IMR-90 (cell line): ENCODE measurements around the gene LHFPL3. TPM values are rescaled to one million over a fixed set of nuclear protein-coding genes. Genes with fewer than 3 reads are reported as not detected.

ENCODE experiments used
- ATAC-seq: fragments of 200-7000 bp; cut with Tn5 transposase; 2 replicates; pipeline ENCODE4 v1.9.1; 2020; ENCODE audit warnings: low read depth, mild to moderate bottlenecking, moderate library complexity
- BruUV-seq: library from RNA; stranded (reverse); fragments of 400-500 nt; replicated peaks from 2 replicates; lab custom pipeline; 2021; lab: Mats Ljungman, UMichigan
- CTCF ChIA-PET: fragments of 300-600 bp; formaldehyde crosslinking; extraction: SDS; loops from one replicate; lab custom pipeline; 2021; ENCODE audit warnings: antibody characterized with exemption; lab: Yijun Ruan, JAX
- POLR2A ChIA-PET: fragments of 300-600 bp; sonication (Branson Sonifier 250); formaldehyde crosslinking; loops from one replicate; lab custom pipeline; 2022; ENCODE audit warnings: antibody characterized with exemption; ENCODE audit not compliant: unreplicated experiment; lab: Charles Lee
- DNase-seq: peaks from one replicate; pipeline ENCODE4 v3.0.0; 2013
- H2AFZ ChIP-seq: replicated peaks from 2 replicates; pipeline ENCODE3; 2013; ENCODE audit warnings: low read length, mild to moderate bottlenecking; ENCODE audit not compliant: poor library complexity
- H2AK5ac ChIP-seq: 2 replicates; pipeline ENCODE4 v1.6.1; 2013; ENCODE audit warnings: low read depth, low read length, inconsistent platforms
- H2AK9ac ChIP-seq: replicated peaks from 2 replicates; pipeline ENCODE3; 2013; ENCODE audit warnings: mild to moderate bottlenecking, low read depth, low read length, moderate library complexity; ENCODE audit not compliant: poor library complexity
- H2BK120ac ChIP-seq: 2 replicates; pipeline ENCODE4 v1.6.1; 2013; ENCODE audit warnings: low read depth, low read length, inconsistent platforms
- H2BK15ac ChIP-seq: 3 replicates; pipeline ENCODE4 v1.6.1; 2013; ENCODE audit warnings: low read depth, low read length, inconsistent platforms
- H2BK20ac ChIP-seq: 2 replicates; pipeline ENCODE4 v1.6.1; 2013; ENCODE audit warnings: low read depth, mild to moderate bottlenecking, inconsistent platforms, low read length, moderate library complexity
- H2BK5ac ChIP-seq: 2 replicates; pipeline ENCODE4 v1.6.1; 2013; ENCODE audit warnings: mild to moderate bottlenecking, low read depth, low read length, inconsistent platforms; ENCODE audit not compliant: poor library complexity, severe bottlenecking
- H3K14ac ChIP-seq: replicated peaks from 2 replicates; pipeline ENCODE4 v1.6.1; 2013; ENCODE audit warnings: low read depth, low read length, inconsistent platforms
- H3K18ac ChIP-seq: 2 replicates; pipeline ENCODE4 v1.6.1; 2013; ENCODE audit warnings: low read depth, low read length, control low read depth
- H3K23ac ChIP-seq: 2 replicates; pipeline ENCODE4 v1.6.1; 2013; ENCODE audit warnings: low read depth, low read length, inconsistent platforms
- H3K27ac ChIP-seq: 2 replicates; pipeline ENCODE4 v1.5.1; 2013; ENCODE audit warnings: mild to moderate bottlenecking, control low read depth, low read length; ENCODE audit not compliant: insufficient read depth
- H3K27me3 ChIP-seq: 2 replicates; pipeline ENCODE4 v1.6.1; 2013; ENCODE audit warnings: low read length; ENCODE audit not compliant: control insufficient read depth, insufficient read depth
- H3K36me3 ChIP-seq: 2 replicates; pipeline ENCODE4 v1.6.1; 2013; ENCODE audit warnings: low read length, mixed read lengths; ENCODE audit not compliant: control insufficient read depth, insufficient read depth
- H3K4ac ChIP-seq: 2 replicates; pipeline ENCODE4 v1.6.1; 2013; ENCODE audit warnings: low read depth, low read length, inconsistent platforms
- H3K4me1 ChIP-seq: 2 replicates; pipeline ENCODE4 v1.6.1; 2013; ENCODE audit warnings: low read length, mixed read lengths; ENCODE audit not compliant: control insufficient read depth, insufficient read depth
- H3K4me2 ChIP-seq: 2 replicates; pipeline ENCODE4 v1.6.1; 2013; ENCODE audit warnings: low read depth, mild to moderate bottlenecking, control low read depth, low read length, moderate library complexity
- H3K4me3 ChIP-seq: 2 replicates; pipeline ENCODE4 v1.5.1; 2013; ENCODE audit warnings: low read depth, mild to moderate bottlenecking, control low read depth, low read length, moderate library complexity; ENCODE audit not compliant: insufficient read depth
- H3K56ac ChIP-seq: 2 replicates; pipeline ENCODE4 v1.6.1; 2013; ENCODE audit warnings: low read length, inconsistent platforms; ENCODE audit not compliant: insufficient read depth; ENCODE audit errors: extremely low read depth
- H3K79me1 ChIP-seq, 2 experiments: 2 replicates each; pipeline ENCODE4 v1.6.1; 2013; ENCODE audit warnings: low read length in 2 of 2, inconsistent platforms in 1 of 2, low read depth in 1 of 2
- H3K9ac ChIP-seq: 2 replicates; pipeline ENCODE4 v1.6.1; 2013; ENCODE audit warnings: low read depth, low read length, control low read depth
- H3K9me1 ChIP-seq: 2 replicates; pipeline ENCODE4 v1.6.1; 2013; ENCODE audit warnings: low read length, inconsistent platforms; ENCODE audit not compliant: insufficient read depth
- H3K9me3 ChIP-seq: 2 replicates; pipeline ENCODE4 v1.6.1; 2013; ENCODE audit warnings: low read length; ENCODE audit not compliant: control insufficient read depth, insufficient read depth
- H4K20me1 ChIP-seq: 2 replicates; pipeline ENCODE4 v1.6.1; 2013; ENCODE audit warnings: low read length, inconsistent platforms; ENCODE audit not compliant: insufficient read depth
- H4K5ac ChIP-seq: 2 replicates; pipeline ENCODE4 v1.6.1; 2013; ENCODE audit warnings: mild to moderate bottlenecking, low read depth, low read length, control low read depth
- H4K8ac ChIP-seq, 2 experiments: 2 replicates each; pipeline ENCODE4 v1.6.1; 2013; ENCODE audit warnings: low read depth in 2 of 2, low read length in 2 of 2, control low read depth in 1 of 2, inconsistent platforms in 1 of 2
- H4K91ac ChIP-seq: 2 replicates; pipeline ENCODE4 v1.6.1; 2013; ENCODE audit warnings: low read depth, low read length, inconsistent platforms; ENCODE audit not compliant: insufficient read depth
- MAZ ChIP-seq: IDR thresholded peaks from 2 replicates; pipeline ENCODE4 v1.6.1; 2012; ENCODE audit warnings: low read depth, mild to moderate bottlenecking, low read length, improper control_type of control experiment, moderate library complexity, borderline replicate concordance
- NFE2L2 ChIP-seq: fragments of 150-350 bp; IDR thresholded peaks from 2 replicates; pipeline ENCODE4 v1.6.1; 2016; ENCODE audit warnings: low read depth, mild to moderate bottlenecking, low read length
- POLR2A ChIP-seq: IDR thresholded peaks from 2 replicates; pipeline ENCODE4 v1.6.1; 2012; ENCODE audit warnings: mild to moderate bottlenecking, low read depth, low read length
- dilution Hi-C: fragments of 300-500 bp; cut with HindIII; formaldehyde crosslinking; loops from one replicate; pipeline ENCODE4 v1.14.3; 2018; ENCODE audit warnings: low sequenced_read_pairs; ENCODE audit not compliant: unreplicated experiment
- in situ Hi-C: fragments of 300-500 bp; cut with MboI; formaldehyde crosslinking; loops from 3 replicates; pipeline ENCODE4 v1.14.3; 2019; ENCODE audit warnings: low sequenced_read_pairs, inconsistent platforms, mixed read lengths
- intact Hi-C: fragments of 100-400 bp; cut with micrococcal nuclease; formaldehyde crosslinking; loops from 2 replicates; pipeline ENCODE4 v1.10.0; 2022
- polyA plus RNA-seq, 3 experiments: library from polyadenylated mRNA; depleted of rRNA; stranded (reverse); fragments of >200 nt; gene quantifications; 2 replicates each; pipeline ENCODE4 v1.2.3, GENCODE V29; 2012; ENCODE audit warnings: low replicate concordance in 1 of 3
- total RNA-seq: library from RNA; depleted of rRNA; stranded (reverse); fragments of >200 nt; gene quantifications from 2 replicates; pipeline ENCODE4 v1.2.3, GENCODE V29; 2012
- TF ChIP-seq, protein P1 (sequence below): fragments of 150-350 bp; IDR thresholded peaks from 2 replicates; pipeline ENCODE4 v1.6.1; 2016; ENCODE audit warnings: low read depth, mild to moderate bottlenecking, low read length, moderate library complexity, borderline replicate concordance

Gene LHFPL3
- total and polyA plus RNA-seq, 2 of the 4 experiments (the other 2 are of a cell fraction): not detected

DNA sequence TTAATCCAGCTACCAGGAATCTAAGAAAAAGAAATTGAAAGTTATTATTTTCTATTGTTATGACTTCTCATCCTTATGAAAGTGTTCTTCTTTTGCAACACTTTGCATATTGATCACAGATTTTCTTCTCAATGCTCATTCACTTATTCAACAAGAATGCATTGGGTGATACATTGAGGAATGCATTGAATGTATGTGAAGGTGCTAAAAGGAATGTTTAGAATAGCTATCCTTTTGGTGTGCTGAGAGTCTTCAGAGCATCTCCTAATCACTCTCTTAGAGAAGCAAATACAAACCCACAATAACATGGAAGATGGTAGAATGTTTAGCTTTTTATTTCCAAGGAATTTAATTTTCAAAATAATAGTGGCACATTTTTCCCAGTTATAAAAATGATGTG, 563.5 kb downstream of the LHFPL3 start:
- H2AK9ac ChIP-seq: no peak overlapping the region
- no TSS peak for BruUV-seq
- H3K9me3 ChIP-seq: no peaks in the 10 kb centered on the region
- no peak overlapping the region for H4K8ac ChIP-seq
- no peak overlapping the region for H3K4me2 ChIP-seq
- no peaks in the 10 kb centered on the region for H3K9me1 ChIP-seq
- no peak overlapping the region for H3K9ac ChIP-seq
- no peak overlapping the region for H2AFZ ChIP-seq
- no peak overlapping the region for H3K18ac ChIP-seq
- ChIA-PET CTCF (interaction anchor here (0.7 to 1.3 kb wide), 2 partner anchors 8 to 16 kb away, joined by 4 to 8 read pairs; no protein-coding TSS in a partner anchor), POLR2A (interaction anchor here (0.6 kb wide), 1 partner anchor 1900 kb away, joined by 3 read pairs; no protein-coding TSS in a partner anchor)
- peaks cover 29% of the 10 kb centered on the region for H3K27me3 ChIP-seq
- TF ChIP-seq MAZ (no peak), NFE2L2 (no peak), POLR2A (no peak)
- TF ChIP-seq, protein P1, sequence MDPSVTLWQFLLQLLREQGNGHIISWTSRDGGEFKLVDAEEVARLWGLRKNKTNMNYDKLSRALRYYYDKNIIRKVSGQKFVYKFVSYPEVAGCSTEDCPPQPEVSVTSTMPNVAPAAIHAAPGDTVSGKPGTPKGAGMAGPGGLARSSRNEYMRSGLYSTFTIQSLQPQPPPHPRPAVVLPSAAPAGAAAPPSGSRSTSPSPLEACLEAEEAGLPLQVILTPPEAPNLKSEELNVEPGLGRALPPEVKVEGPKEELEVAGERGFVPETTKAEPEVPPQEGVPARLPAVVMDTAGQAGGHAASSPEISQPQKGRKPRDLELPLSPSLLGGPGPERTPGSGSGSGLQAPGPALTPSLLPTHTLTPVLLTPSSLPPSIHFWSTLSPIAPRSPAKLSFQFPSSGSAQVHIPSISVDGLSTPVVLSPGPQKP: no peak
- no peaks in the 10 kb centered on the region for H3K4me1 ChIP-seq
- H2BK120ac ChIP-seq: no peak overlapping the region
- H3K4me3 ChIP-seq: no peak overlapping the region
- no peak for ATAC-seq
- H2BK20ac ChIP-seq: no peak overlapping the region
- intact Hi-C loops: no loop called here
- no peak overlapping the region for H3K4ac ChIP-seq
- H3K27ac ChIP-seq: no peak overlapping the region
- no peaks in the 10 kb centered on the region for H3K79me1 ChIP-seq
- no peak overlapping the region for H3K56ac ChIP-seq
- dilution Hi-C loops: no loop called here
- H3K36me3 ChIP-seq: no peaks in the 10 kb centered on the region
- no peak overlapping the region for H2BK5ac ChIP-seq
- no peak overlapping the region for H3K14ac ChIP-seq
- no peak overlapping the region for H4K91ac ChIP-seq
- no peak overlapping the region for H2BK15ac ChIP-seq
- in situ Hi-C loops: no loop called here
- no peak overlapping the region for H4K5ac ChIP-seq
- no peak for DNase-seq
- H2AK5ac ChIP-seq: no peak overlapping the region
- no peak overlapping the region for H3K23ac ChIP-seq
- no peaks in the 10 kb centered on the region for H4K20me1 ChIP-seq
